HL-60 (cell line): ENCODE results near the gene CDKL2.

ENCODE experiments used
- CTCF ChIP-seq: IDR thresholded peaks from one replicate; pipeline ENCODE4 v1.5.1; 2011; ENCODE audit warnings: low read length, control low read depth, inconsistent platforms; ENCODE audit not compliant: insufficient read depth
- REST ChIP-seq: IDR thresholded peaks from 2 replicates; pipeline ENCODE4 v1.6.1; 2012; ENCODE audit warnings: low read depth; ENCODE audit not compliant: insufficient replicate concordance

- TF ChIP-seq CTCF (no peak), REST (no peak)
Observed at GRCh38 chr4:75544870-75545269, 85.5 kb downstream of the CDKL2 start.
